GM12891 (cell line): Measurements from ENCODE around the gene BHLHE41.

Experiments
- PAX5 ChIP-seq: IDR thresholded peaks from 2 replicates; pipeline ENCODE4 v1.6.1; 2011; ENCODE audit warnings: low read length, moderate library complexity, mild to moderate bottlenecking; ENCODE audit not compliant: insufficient read depth, severe bottlenecking
- POLR2A ChIP-seq: IDR thresholded peaks from 2 replicates; pipeline ENCODE4 v1.6.1; 2011; ENCODE audit warnings: low read depth, low read length, control low read depth
- POLR2AphosphoS5 ChIP-seq: IDR thresholded peaks from 2 replicates; pipeline ENCODE4 v1.6.1; 2011; ENCODE audit warnings: low read depth, low read length, control low read depth
- SPI1 ChIP-seq: IDR thresholded peaks from 2 replicates; pipeline ENCODE4 v1.6.1; 2011; ENCODE audit warnings: low read depth, low read length, control low read depth

- TF ChIP-seq POLR2AphosphoS5 (no peak), POLR2A (no peak), SPI1 (no peak), PAX5 (no peak)
Observed at GRCh38 chr12:26132866-26133265, 8.0 kb upstream of the BHLHE41 start.
